ENCODE measurements around the gene SLC13A3.

- TF ChIP-seq, protein P1, sequence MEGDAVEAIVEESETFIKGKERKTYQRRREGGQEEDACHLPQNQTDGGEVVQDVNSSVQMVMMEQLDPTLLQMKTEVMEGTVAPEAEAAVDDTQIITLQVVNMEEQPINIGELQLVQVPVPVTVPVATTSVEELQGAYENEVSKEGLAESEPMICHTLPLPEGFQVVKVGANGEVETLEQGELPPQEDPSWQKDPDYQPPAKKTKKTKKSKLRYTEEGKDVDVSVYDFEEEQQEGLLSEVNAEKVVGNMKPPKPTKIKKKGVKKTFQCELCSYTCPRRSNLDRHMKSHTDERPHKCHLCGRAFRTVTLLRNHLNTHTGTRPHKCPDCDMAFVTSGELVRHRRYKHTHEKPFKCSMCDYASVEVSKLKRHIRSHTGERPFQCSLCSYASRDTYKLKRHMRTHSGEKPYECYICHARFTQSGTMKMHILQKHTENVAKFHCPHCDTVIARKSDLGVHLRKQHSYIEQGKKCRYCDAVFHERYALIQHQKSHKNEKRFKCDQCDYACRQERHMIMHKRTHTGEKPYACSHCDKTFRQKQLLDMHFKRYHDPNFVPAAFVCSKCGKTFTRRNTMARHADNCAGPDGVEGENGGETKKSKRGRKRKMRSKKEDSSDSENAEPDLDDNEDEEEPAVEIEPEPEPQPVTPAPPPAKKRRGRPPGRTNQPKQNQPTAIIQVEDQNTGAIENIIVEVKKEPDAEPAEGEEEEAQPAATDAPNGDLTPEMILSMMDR (IDR thresholded peaks at IDR 0.05; ENCODE audit: insufficient read depth, low read length), result no peak
- no peak for TF ChIP-seq POLR2AphosphoS5 (IDR thresholded peaks at IDR 0.05; ENCODE audit: low read depth)
- TF ChIP-seq, protein P2, sequence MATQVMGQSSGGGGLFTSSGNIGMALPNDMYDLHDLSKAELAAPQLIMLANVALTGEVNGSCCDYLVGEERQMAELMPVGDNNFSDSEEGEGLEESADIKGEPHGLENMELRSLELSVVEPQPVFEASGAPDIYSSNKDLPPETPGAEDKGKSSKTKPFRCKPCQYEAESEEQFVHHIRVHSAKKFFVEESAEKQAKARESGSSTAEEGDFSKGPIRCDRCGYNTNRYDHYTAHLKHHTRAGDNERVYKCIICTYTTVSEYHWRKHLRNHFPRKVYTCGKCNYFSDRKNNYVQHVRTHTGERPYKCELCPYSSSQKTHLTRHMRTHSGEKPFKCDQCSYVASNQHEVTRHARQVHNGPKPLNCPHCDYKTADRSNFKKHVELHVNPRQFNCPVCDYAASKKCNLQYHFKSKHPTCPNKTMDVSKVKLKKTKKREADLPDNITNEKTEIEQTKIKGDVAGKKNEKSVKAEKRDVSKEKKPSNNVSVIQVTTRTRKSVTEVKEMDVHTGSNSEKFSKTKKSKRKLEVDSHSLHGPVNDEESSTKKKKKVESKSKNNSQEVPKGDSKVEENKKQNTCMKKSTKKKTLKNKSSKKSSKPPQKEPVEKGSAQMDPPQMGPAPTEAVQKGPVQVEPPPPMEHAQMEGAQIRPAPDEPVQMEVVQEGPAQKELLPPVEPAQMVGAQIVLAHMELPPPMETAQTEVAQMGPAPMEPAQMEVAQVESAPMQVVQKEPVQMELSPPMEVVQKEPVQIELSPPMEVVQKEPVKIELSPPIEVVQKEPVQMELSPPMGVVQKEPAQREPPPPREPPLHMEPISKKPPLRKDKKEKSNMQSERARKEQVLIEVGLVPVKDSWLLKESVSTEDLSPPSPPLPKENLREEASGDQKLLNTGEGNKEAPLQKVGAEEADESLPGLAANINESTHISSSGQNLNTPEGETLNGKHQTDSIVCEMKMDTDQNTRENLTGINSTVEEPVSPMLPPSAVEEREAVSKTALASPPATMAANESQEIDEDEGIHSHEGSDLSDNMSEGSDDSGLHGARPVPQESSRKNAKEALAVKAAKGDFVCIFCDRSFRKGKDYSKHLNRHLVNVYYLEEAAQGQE (IDR thresholded peaks at IDR 0.05; ENCODE audit: insufficient replicate concordance, low read depth), result no peak
- no peak for TF ChIP-seq GABPA (IDR thresholded peaks at IDR 0.05; ENCODE audit: low read depth)
- no peak for TF ChIP-seq SPI1 (IDR thresholded peaks at IDR 0.05; ENCODE audit: borderline replicate concordance, low read depth)
Observed at GRCh38 chr20:46634528-46634927, 16.7 kb downstream of the SLC13A3 start.

Data from HL-60 (cell line).